ENCODE data around the gene MAST4. TPM values are rescaled to one million over a fixed set of nuclear protein-coding genes. Genes with fewer than 3 reads are reported as not detected.

Gene MAST4
- polyA plus RNA-seq, 12 donors: 9.6 to 89.4 (median 14.1) TPM

GRCh38 chr5:67081261-67081660 lies 485.1 kb downstream of the MAST4 start:
- no peak for DNase-seq

GRCh38 chr5:67082941-67083340 lies 486.7 kb downstream of the MAST4 start:
- no peak for DNase-seq

GRCh38 chr5:67085616-67086015 lies 489.4 kb downstream of the MAST4 start:
- DNase-seq: no peak

- DNase-seq: no peak
These were observed 493.1 kb downstream of the MAST4 start for GRCh38 chr5:67089200-67089725.

GRCh38 chr5:67090040-67090439 lies 493.8 kb downstream of the MAST4 start:
- no peak for DNase-seq

- no peak for DNase-seq
These were observed 494.4 kb downstream of the MAST4 start for GRCh38 chr5:67090593-67090992.

GRCh38 chr5:67092535-67092934 lies 496.3 kb downstream of the MAST4 start:
- peak; percentile 53 for DNase-seq

GRCh38 chr5:67093279-67093678 lies 497.1 kb downstream of the MAST4 start:
- peak; percentile 15 for DNase-seq

- peak; percentile 34 for DNase-seq
These were observed 498.5 kb downstream of the MAST4 start for GRCh38 chr5:67094476-67095300.

GRCh38 chr5:67095346-67096171 lies 499.4 kb downstream of the MAST4 start:
- peak; percentile 82 for DNase-seq

GRCh38 chr5:67098656-67099055 lies 502.5 kb downstream of the MAST4 start:
- no peak for DNase-seq

GRCh38 chr5:67100301-67100700 lies 504.1 kb downstream of the MAST4 start:
- DNase-seq: no peak

- DNase-seq: no peak
These were observed 506.5 kb downstream of the MAST4 start for GRCh38 chr5:67102708-67103107.

- no peak for DNase-seq
These were observed 508.7 kb downstream of the MAST4 start for GRCh38 chr5:67104859-67105258.

- no peak for DNase-seq
These were observed 509.1 kb downstream of the MAST4 start for GRCh38 chr5:67105270-67105669.

- DNase-seq: no peak
These were observed 510.6 kb downstream of the MAST4 start for GRCh38 chr5:67106626-67107342.

- DNase-seq: no peak
These were observed 515.6 kb downstream of the MAST4 start for GRCh38 chr5:67111779-67112178.

- DNase-seq: no peak
These were observed 519.1 kb downstream of the MAST4 start for GRCh38 chr5:67115246-67115645.

- DNase-seq: no peak
These were observed 519.6 kb downstream of the MAST4 start for GRCh38 chr5:67115817-67116216.

- no peak for DNase-seq
These were observed 521.9 kb downstream of the MAST4 start for GRCh38 chr5:67118050-67118620.

- no peak for DNase-seq
These were observed 522.8 kb downstream of the MAST4 start for GRCh38 chr5:67119010-67119409.

- DNase-seq: no peak
These were observed 523.8 kb downstream of the MAST4 start for GRCh38 chr5:67120032-67120431.

Measured in muscle of arm (tissue), 12 donors.